Stomach (tissue), 9 donors: ENCODE measurements around the gene DERA. TPM values are rescaled to one million over a fixed set of nuclear protein-coding genes. Genes with fewer than 3 reads are reported as not detected.
A peak's percentile ranks its signal among the peaks of the same experiment; 100 is the strongest.

Source experiments
- DNase-seq, 2 donors: peaks; one replicate each; pipeline versions ENCODE4 v3.0.0 to v3.0.0-alpha.2; 2013 to 2019
- H3K27ac ChIP-seq, 5 donors: fragments of 200-600 bp in 4 of 5; sonication (generic) in 4 of 5; one replicate each; pipeline ENCODE4 v1.5.1; 2013 to 2019; ENCODE audit warnings: mild to moderate bottlenecking in 1 of 5, moderate library complexity in 1 of 5
- H3K27me3 ChIP-seq, 3 donors: fragments of 200-600 bp; sonication (generic); one replicate each; pipeline ENCODE4 v1.5.1; 2017 to 2019; ENCODE audit warnings: mixed run types in 1 of 3
- H3K36me3 ChIP-seq, 4 donors: fragments of 200-600 bp; sonication (generic); 1 replicate in 3 of 4; 2 replicates in 1 of 4; pipeline ENCODE4 v1.5.1; 2016 to 2019
- H3K4me1 ChIP-seq, 4 donors: fragments of 200-600 bp; sonication (generic); one replicate each; pipeline ENCODE4 v1.5.1; 2016 to 2019
- H3K4me3 ChIP-seq, 4 donors: fragments of 200-600 bp; sonication (generic) in 3 of 4; one replicate each; pipeline ENCODE4 v1.5.1; 2016 to 2019; ENCODE audit warnings: mild to moderate bottlenecking in 1 of 4
- H3K9me3 ChIP-seq, 4 donors: fragments of 200-600 bp; sonication (generic); one replicate each; pipeline ENCODE4 v1.5.1; 2016 to 2019
- EP300 ChIP-seq: sonication (generic); formaldehyde crosslinking; IDR thresholded peaks from one replicate; pipeline ENCODE4 v1.6.1; 2017; ENCODE audit warnings: antibody characterized with exemption
- POLR2A ChIP-seq, 4 donors: fragments of 450-650 bp; IDR thresholded peaks; one replicate each; pipeline ENCODE4 v1.6.1; 2016; ENCODE audit warnings: antibody characterized with exemption in 4 of 4, control low read depth in 2 of 4, mild to moderate bottlenecking in 1 of 4, moderate library complexity in 1 of 4
- POLR2AphosphoS5 ChIP-seq, 3 donors: sonication (generic); formaldehyde crosslinking; IDR thresholded peaks; one replicate each; pipeline ENCODE4 v1.6.1; 2016; ENCODE audit warnings: antibody characterized with exemption in 3 of 3
- whole genome bisulfite sequencing, 5 donors: extraction: QIAGEN DNeasy Blood & Tissue Kit in 3 of 5; methylation state at CpG; one replicate each; pipeline versions ENCODE4 v1.1.5 to v1.1.7; 2013 to 2018; 5-methylcytosine and 5-hydroxymethylcytosine counted together
- intact Hi-C: fragments of 100-400 bp; cut with DNase I; formaldehyde crosslinking; loops from one replicate; pipeline ENCODE4 v1.15.1; 2023; ENCODE audit warnings: low total_unique reads
- polyA plus RNA-seq, 3 donors: library from polyadenylated mRNA; stranded (reverse); fragments of 200-250 nt; gene quantifications; one replicate each; pipeline ENCODE4 v1.2.3, GENCODE V29; 2013
- total RNA-seq, 5 donors: library from RNA; depleted of rRNA; stranded (reverse); fragments of >200 nt; gene quantifications; one replicate each; pipeline versions ENCODE4 v1.1.0 to v1.2.3, GENCODE V29; 2014 to 2016
- TF ChIP-seq, protein P1 (sequence below), 7 experiments: fragments of 450-650 bp in 4 of 7; fragments of 200-600 bp in 3 of 7; sonication (generic) in 3 of 7; IDR thresholded peaks; one replicate each; pipeline ENCODE4 v1.5.1; 2016 to 2019; ENCODE audit warnings: antibody characterized with exemption in 7 of 7, control low read depth in 2 of 7, mild to moderate bottlenecking in 1 of 7
- donor health status: healthy with polysubstance abuse.
- donor health status: Bipolar disorder and iron deficiency.
- donor health status: healthy.

Gene DERA
- total and polyA plus RNA-seq, 8 donors = 3.2 to 53.6 (median 23.5) TPM

GRCh38 chr12:15996254-15996653 lies 85.1 kb downstream of the DERA start:
- WGBS, 5 donors = 74 to 91% (median 91%) methylated on average over 3 of the region's 3 CpGs
- peaks cover 0 to 8% (median 0%) of the 10 kb centered on the region in 4 donors for H3K36me3 ChIP-seq
- H3K4me1 ChIP-seq = no peaks in the 10 kb centered on the region
- no peak overlapping the region for H3K27ac ChIP-seq
- no peaks in the 10 kb centered on the region for H3K27me3 ChIP-seq
- TF ChIP-seq EP300 (no peak), POLR2A (IDR thresholded peaks at IDR 0.05) (no peak), POLR2AphosphoS5 (IDR thresholded peaks at IDR 0.05) (no peak)
- TF ChIP-seq, protein P1, sequence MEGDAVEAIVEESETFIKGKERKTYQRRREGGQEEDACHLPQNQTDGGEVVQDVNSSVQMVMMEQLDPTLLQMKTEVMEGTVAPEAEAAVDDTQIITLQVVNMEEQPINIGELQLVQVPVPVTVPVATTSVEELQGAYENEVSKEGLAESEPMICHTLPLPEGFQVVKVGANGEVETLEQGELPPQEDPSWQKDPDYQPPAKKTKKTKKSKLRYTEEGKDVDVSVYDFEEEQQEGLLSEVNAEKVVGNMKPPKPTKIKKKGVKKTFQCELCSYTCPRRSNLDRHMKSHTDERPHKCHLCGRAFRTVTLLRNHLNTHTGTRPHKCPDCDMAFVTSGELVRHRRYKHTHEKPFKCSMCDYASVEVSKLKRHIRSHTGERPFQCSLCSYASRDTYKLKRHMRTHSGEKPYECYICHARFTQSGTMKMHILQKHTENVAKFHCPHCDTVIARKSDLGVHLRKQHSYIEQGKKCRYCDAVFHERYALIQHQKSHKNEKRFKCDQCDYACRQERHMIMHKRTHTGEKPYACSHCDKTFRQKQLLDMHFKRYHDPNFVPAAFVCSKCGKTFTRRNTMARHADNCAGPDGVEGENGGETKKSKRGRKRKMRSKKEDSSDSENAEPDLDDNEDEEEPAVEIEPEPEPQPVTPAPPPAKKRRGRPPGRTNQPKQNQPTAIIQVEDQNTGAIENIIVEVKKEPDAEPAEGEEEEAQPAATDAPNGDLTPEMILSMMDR (IDR thresholded peaks at IDR 0.05) = no peak
- intact Hi-C loops = no loop called here
- peak in 1 of 2 donors; percentile 28 for DNase-seq
- H3K4me3 ChIP-seq = no peak overlapping the region
- no peaks in the 10 kb centered on the region for H3K9me3 ChIP-seq

DNA sequence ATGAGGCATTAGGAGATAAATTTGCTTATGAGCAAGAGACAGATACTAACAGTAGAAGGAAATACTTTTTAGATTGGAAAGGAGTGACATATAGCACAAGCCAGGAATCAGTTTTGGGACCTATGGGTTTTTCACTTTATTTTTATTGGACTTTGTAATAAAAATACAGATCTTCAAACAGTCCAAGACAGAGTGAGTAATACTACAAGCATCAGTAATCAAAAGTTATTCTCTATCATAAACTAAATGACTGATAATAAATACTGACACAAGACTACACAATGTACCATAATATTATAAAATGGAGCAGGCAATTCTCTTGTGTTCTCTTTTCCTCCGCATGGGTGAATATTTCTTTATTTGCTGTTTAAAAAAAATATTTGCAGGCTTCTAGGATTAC lies 85.8 kb downstream of the DERA start:
- Histone ChIP-seq H3K27me3 (no peaks in the 10 kb centered on the region), H3K4me1 (no peaks in the 10 kb centered on the region), H3K36me3 (peaks cover 0 to 8% (median 0%) of the 10 kb centered on the region in 4 donors), H3K4me3 (no peak overlapping the region), H3K9me3 (no peaks in the 10 kb centered on the region), H3K27ac (no peak overlapping the region)
- whole genome bisulfite sequencing, 5 donors = 84 to 91% (median 90%) methylated on average over 1 of the region's 1 CpG
- intact Hi-C loops = no loop called here
- DNase-seq = no peak
- no peak for TF ChIP-seq EP300
- TF ChIP-seq POLR2A (IDR thresholded peaks at IDR 0.05) = no peak
- TF ChIP-seq POLR2AphosphoS5 (IDR thresholded peaks at IDR 0.05) = no peak
- TF ChIP-seq, protein P1 (IDR thresholded peaks at IDR 0.05) = no peak

DNA sequence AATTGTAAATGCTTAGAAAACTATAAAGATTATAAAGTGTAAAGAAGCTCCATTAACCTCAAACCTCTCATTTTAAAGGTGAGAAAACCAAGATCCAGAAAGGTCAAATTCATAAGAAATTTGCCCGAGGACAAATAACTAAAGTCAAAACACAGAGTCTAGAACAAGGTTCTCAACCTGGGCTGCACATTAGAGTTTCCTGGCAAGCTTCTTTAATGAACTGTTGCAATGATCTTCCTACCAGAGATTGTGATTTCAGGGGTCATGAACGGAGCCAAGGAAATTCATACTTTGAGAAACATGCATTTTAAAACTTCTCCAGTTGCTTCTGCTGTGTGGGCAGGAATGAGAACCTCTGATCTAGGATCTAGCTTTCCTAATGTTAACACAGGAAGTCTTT lies 86.8 kb downstream of the DERA start:
- DNase-seq = no peak
- Histone ChIP-seq H3K27ac (no peak overlapping the region), H3K36me3 (peaks cover 0 to 8% (median 0%) of the 10 kb centered on the region in 4 donors), H3K4me1 (peaks cover 0 to 5% (median 4%) of the 10 kb centered on the region in 4 donors), H3K4me3 (no peak overlapping the region), H3K27me3 (no peaks in the 10 kb centered on the region), H3K9me3 (no peaks in the 10 kb centered on the region)
- intact Hi-C loops = no loop called here
- TF ChIP-seq POLR2A (IDR thresholded peaks at IDR 0.05) (no peak), POLR2AphosphoS5 (IDR thresholded peaks at IDR 0.05) (no peak), EP300 (no peak)
- TF ChIP-seq, protein P1 (IDR thresholded peaks at IDR 0.05) = no peak
- 90 to 96% (median 95%) methylated on average over 2 of the region's 2 CpGs for WGBS, 5 donors

DNA sequence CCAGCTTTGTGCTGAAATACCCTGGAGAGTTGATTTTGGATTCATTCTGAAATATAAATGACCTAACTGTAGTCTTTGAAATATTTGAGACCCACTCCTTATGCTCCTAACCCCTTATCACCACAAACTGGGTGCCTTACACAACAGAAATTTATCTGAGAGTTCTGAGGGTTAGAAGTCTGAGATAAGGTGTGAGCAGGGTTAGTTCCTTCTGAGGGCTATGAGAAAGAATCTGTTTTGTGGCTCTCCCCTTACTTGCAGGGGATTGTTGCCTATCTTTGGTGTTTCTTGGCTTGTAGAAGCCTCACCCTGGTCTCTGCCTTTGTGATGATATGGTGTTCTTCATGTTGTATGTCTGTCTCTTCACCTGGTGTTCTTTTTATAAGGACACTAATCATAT lies 91.7 kb downstream of the DERA start:
- Histone ChIP-seq H3K27ac (no peak overlapping the region), H3K4me1 (peaks cover 0 to 12% (median 8%) of the 10 kb centered on the region in 4 donors), H3K36me3 (peaks cover 0 to 24% (median 8%) of the 10 kb centered on the region in 4 donors), H3K4me3 (no peak overlapping the region), H3K9me3 (no peaks in the 10 kb centered on the region), H3K27me3 (no peaks in the 10 kb centered on the region)
- DNase-seq = no peak
- intact Hi-C loops = no loop called here
- no peak for TF ChIP-seq POLR2A (IDR thresholded peaks at IDR 0.05)
- TF ChIP-seq POLR2AphosphoS5 (IDR thresholded peaks at IDR 0.05) = no peak
- TF ChIP-seq, protein P1 (IDR thresholded peaks at IDR 0.05) = no peak
- TF ChIP-seq EP300 = no peak
